Uterus (tissue), 2 donors: ENCODE measurements around the gene XPNPEP3.

ENCODE experiments used
- POLR2A ChIP-seq, 2 donors: fragments of 450-650 bp; IDR thresholded peaks; one replicate each; pipeline ENCODE4 v1.6.1; 2016; ENCODE audit warnings: antibody characterized with exemption in 2 of 2, mild to moderate bottlenecking in 1 of 2, moderate library complexity in 1 of 2
- TF ChIP-seq, protein P1 (sequence below), 4 experiments: fragments of 200-600 bp in 2 of 4; fragments of 450-650 bp in 2 of 4; sonication (generic) in 2 of 4; IDR thresholded peaks; one replicate each; pipeline ENCODE4 v1.5.1; 2016 to 2019; ENCODE audit warnings: antibody characterized with exemption in 4 of 4, mild to moderate bottlenecking in 2 of 4, moderate library complexity in 1 of 4

DNA sequence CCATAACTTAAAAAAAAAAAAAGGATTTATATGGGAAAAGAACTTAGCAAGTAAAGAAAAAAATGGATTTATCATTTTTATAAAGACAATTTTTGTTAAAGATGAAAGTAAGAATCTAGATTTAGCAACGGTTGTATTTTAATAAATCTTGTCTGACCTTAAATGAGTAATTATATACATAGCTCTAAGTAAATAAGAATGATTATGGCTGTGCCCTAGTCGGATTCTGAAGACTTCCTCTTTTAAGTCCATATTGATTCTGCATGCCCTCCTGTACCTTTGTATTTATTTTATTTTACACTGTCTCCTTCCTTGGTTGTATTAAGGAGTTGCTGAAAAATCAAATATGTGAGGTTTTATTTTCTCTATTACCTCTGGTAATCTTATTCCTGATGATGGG, 101.4 kb downstream of the XPNPEP3 start:
- TF ChIP-seq, protein P1, sequence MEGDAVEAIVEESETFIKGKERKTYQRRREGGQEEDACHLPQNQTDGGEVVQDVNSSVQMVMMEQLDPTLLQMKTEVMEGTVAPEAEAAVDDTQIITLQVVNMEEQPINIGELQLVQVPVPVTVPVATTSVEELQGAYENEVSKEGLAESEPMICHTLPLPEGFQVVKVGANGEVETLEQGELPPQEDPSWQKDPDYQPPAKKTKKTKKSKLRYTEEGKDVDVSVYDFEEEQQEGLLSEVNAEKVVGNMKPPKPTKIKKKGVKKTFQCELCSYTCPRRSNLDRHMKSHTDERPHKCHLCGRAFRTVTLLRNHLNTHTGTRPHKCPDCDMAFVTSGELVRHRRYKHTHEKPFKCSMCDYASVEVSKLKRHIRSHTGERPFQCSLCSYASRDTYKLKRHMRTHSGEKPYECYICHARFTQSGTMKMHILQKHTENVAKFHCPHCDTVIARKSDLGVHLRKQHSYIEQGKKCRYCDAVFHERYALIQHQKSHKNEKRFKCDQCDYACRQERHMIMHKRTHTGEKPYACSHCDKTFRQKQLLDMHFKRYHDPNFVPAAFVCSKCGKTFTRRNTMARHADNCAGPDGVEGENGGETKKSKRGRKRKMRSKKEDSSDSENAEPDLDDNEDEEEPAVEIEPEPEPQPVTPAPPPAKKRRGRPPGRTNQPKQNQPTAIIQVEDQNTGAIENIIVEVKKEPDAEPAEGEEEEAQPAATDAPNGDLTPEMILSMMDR (IDR thresholded peaks at IDR 0.05), result no peak
- no peak for TF ChIP-seq POLR2A (IDR thresholded peaks at IDR 0.05)
